OCI-LY1 (cell line): Measurements from ENCODE around the gene CCDC18.

ENCODE experiments used
- EZH2 ChIP-seq: fragments of 200-600 bp; sonication (generic), shearing (Covaris generic); IDR thresholded peaks from 2 replicates; pipeline ENCODE4 v1.8.0; 2017; ENCODE audit warnings: borderline replicate concordance, mixed run types, mild to moderate bottlenecking, antibody characterized with exemption, low read length, moderate library complexity, mixed read lengths
- TF ChIP-seq, protein P1 (sequence below): fragments of 200-600 bp; sonication (generic), shearing (Covaris generic); IDR thresholded peaks from 2 replicates; pipeline ENCODE4 v1.5.1; 2017; ENCODE audit warnings: mild to moderate bottlenecking, antibody characterized with exemption, low read length, moderate library complexity, mixed read lengths

DNA sequence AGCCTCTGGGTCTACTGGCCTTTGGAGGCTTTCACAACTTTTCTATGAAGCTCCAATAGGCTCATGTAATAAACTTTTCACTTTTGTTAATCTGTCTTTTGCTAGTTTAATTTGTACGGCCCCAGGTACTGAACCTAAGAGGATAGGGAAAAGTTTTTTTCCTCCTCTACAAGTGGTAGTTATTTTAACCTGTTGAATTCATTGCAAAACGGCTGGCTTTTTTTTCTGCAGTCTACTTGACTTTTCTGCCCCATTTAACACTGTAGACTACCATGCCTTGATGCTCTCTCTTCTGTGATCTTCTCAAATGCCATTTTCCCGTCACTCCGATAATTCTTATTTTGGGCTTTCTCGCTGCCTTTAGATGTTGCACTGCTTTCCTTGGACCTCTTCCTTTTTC, 121.6 kb downstream of the CCDC18 start:
- TF ChIP-seq, protein P1, sequence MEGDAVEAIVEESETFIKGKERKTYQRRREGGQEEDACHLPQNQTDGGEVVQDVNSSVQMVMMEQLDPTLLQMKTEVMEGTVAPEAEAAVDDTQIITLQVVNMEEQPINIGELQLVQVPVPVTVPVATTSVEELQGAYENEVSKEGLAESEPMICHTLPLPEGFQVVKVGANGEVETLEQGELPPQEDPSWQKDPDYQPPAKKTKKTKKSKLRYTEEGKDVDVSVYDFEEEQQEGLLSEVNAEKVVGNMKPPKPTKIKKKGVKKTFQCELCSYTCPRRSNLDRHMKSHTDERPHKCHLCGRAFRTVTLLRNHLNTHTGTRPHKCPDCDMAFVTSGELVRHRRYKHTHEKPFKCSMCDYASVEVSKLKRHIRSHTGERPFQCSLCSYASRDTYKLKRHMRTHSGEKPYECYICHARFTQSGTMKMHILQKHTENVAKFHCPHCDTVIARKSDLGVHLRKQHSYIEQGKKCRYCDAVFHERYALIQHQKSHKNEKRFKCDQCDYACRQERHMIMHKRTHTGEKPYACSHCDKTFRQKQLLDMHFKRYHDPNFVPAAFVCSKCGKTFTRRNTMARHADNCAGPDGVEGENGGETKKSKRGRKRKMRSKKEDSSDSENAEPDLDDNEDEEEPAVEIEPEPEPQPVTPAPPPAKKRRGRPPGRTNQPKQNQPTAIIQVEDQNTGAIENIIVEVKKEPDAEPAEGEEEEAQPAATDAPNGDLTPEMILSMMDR, result no peak
- no peak for TF ChIP-seq EZH2
